Left lung (tissue), 14 donors: ENCODE results near the gene STT3A. TPM values are rescaled to one million over a fixed set of nuclear protein-coding genes. Genes with fewer than 3 reads are reported as not detected.

ENCODE experiments used
- ATAC-seq: fragments of 200-7000 bp; cut with Tn5 transposase; one replicate; pipeline ENCODE4 v1.9.1; 2020; ENCODE audit warnings: moderate library complexity
- DNase-seq, 4 donors: peaks; one replicate each; pipeline ENCODE4 v3.0.0-alpha.2; 2013 to 2020
- H3K27ac ChIP-seq, 2 donors: fragments of 200-600 bp; sonication (generic) in 1 of 2; one replicate each; pipeline versions ENCODE4 v1.5.0 to v1.8.0; 2020 to 2021
- H3K27me3 ChIP-seq, 2 donors: fragments of 200-600 bp; sonication (generic) in 1 of 2; one replicate each; pipeline versions ENCODE4 v1.5.0 to v1.8.0; 2020 to 2021
- H3K36me3 ChIP-seq, 2 donors: fragments of 200-600 bp; sonication (generic) in 1 of 2; one replicate each; pipeline versions ENCODE4 v1.5.0 to v1.8.0; 2020 to 2021
- H3K4me1 ChIP-seq, 2 donors: fragments of 200-600 bp; one replicate each; pipeline ENCODE4 v1.8.0; 2021
- H3K4me3 ChIP-seq, 2 donors: fragments of 200-600 bp; sonication (generic) in 1 of 2; one replicate each; pipeline versions ENCODE4 v1.5.0 to v1.8.0; 2020 to 2021; ENCODE audit warnings: mild to moderate bottlenecking in 1 of 2
- H3K9me3 ChIP-seq, 2 donors: fragments of 200-600 bp; sonication (generic) in 1 of 2; one replicate each; pipeline versions ENCODE4 v1.5.0 to v1.8.0; 2020 to 2021
- intact Hi-C, 2 donors: fragments of 100-400 bp; cut with DNase I; formaldehyde crosslinking; loops; one replicate each; pipeline versions ENCODE4 v1.11.2 to v1.14.2; 2022
- long read RNA-seq, 12 donors: library from polyadenylated mRNA in 2 of 12; unstranded in 2 of 12; transcript quantifications; one replicate each; pipeline ENCODE4 v2.0.0 and lab custom pipeline, GENCODE V29; 2019 to 2026
- polyA plus RNA-seq, 6 donors: library from polyadenylated mRNA; unstranded; fragments of 120-200 nt; gene quantifications; one replicate each; pipeline ENCODE4 v1.2.1, GENCODE V29; 2013; ENCODE audit not compliant: insufficient read length in 6 of 6
- total RNA-seq, 2 donors: library from RNA; stranded (reverse); fragmentation: NEBNext Ultra II Directional; extraction: Animal tissue kit (Norgen Biotek cat#: 25700); gene quantifications; one replicate each; pipeline ENCODE4 v1.2.1, GENCODE V29; 2021
- TF ChIP-seq, protein P1 (sequence below), 2 donors: fragments of 200-600 bp; sonication (generic) in 1 of 2; IDR thresholded peaks; one replicate each; pipeline versions ENCODE4 v1.5.0 to v1.8.0; 2021; ENCODE audit warnings: antibody characterized with exemption in 2 of 2
- donor health status: DM: no; HTN: yes; CAD: no.
- donor health status: DM: no; HTN: no; CAD: no.

STT3A gene
- 100 to 1,000 TPM; 153 to 200 TPM for total RNA-seq
- polyA plus RNA-seq = 100 to 1,000 TPM; 153 to 210 (median 192) TPM
- long read RNA-seq, donor 1, full-length matches to known transcripts = 36 of 180 reads
- long read RNA-seq, donor 1, partial matches to known transcripts = 144 of 180 reads
- long read RNA-seq, donor 1, other reads (novel, unspliced or antisense) = 0 of 180 reads
- long read RNA-seq, donor 2, full-length matches to known transcripts = 26 of 46 reads
- long read RNA-seq, donor 2, partial matches to known transcripts = 20 of 46 reads
- long read RNA-seq, donor 2, other reads (novel, unspliced or antisense) = 0 of 46 reads
- long read RNA-seq, donor 3, full-length matches to known transcripts = 24 of 24 reads
- long read RNA-seq, donor 3, partial matches to known transcripts = 0 of 24 reads
- long read RNA-seq, donor 3, other reads (novel, unspliced or antisense) = 0 of 24 reads
- long read RNA-seq, donor 4, full-length matches to known transcripts = 8 of 19 reads
- long read RNA-seq, donor 4, partial matches to known transcripts = 11 of 19 reads
- long read RNA-seq, donor 4, other reads (novel, unspliced or antisense) = 0 of 19 reads
- long read RNA-seq, donor 5, full-length matches to known transcripts = 30 of 39 reads
- long read RNA-seq, donor 5, partial matches to known transcripts = 9 of 39 reads
- long read RNA-seq, donor 5, other reads (novel, unspliced or antisense) = 0 of 39 reads
- long read RNA-seq, donor 6, full-length matches to known transcripts = 30 of 47 reads
- long read RNA-seq, donor 6, partial matches to known transcripts = 17 of 47 reads
- long read RNA-seq, donor 6, other reads (novel, unspliced or antisense) = 0 of 47 reads
- long read RNA-seq, donor 7, full-length matches to known transcripts = 31 of 31 reads
- long read RNA-seq, donor 7, partial matches to known transcripts = 0 of 31 reads
- long read RNA-seq, donor 7, other reads (novel, unspliced or antisense) = 0 of 31 reads
- long read RNA-seq, donor 8, full-length matches to known transcripts = 35 of 35 reads
- long read RNA-seq, donor 8, partial matches to known transcripts = 0 of 35 reads
- long read RNA-seq, donor 8, other reads (novel, unspliced or antisense) = 0 of 35 reads
- long read RNA-seq, donor 9 = 0 reads
- long read RNA-seq, donor 10, full-length matches to known transcripts = 10 of 15 reads
- long read RNA-seq, donor 10, partial matches to known transcripts = 5 of 15 reads
- long read RNA-seq, donor 10, other reads (novel, unspliced or antisense) = 0 of 15 reads
- long read RNA-seq, donor 11, full-length matches to known transcripts = 22 of 28 reads
- long read RNA-seq, donor 11, partial matches to known transcripts = 6 of 28 reads
- long read RNA-seq, donor 11, other reads (novel, unspliced or antisense) = 0 of 28 reads
- long read RNA-seq, donor 12, full-length matches to known transcripts = 34 of 40 reads
- long read RNA-seq, donor 12, partial matches to known transcripts = 6 of 40 reads
- long read RNA-seq, donor 12, other reads (novel, unspliced or antisense) = 0 of 40 reads

GRCh38 chr11:125592305-125593113 lies at the start of gene STT3A:
STT3A (plus strand) TSS chr11:125592852; CDS start chr11:125595916, 3,064 bp downstream.
- TF ChIP-seq, protein P1, sequence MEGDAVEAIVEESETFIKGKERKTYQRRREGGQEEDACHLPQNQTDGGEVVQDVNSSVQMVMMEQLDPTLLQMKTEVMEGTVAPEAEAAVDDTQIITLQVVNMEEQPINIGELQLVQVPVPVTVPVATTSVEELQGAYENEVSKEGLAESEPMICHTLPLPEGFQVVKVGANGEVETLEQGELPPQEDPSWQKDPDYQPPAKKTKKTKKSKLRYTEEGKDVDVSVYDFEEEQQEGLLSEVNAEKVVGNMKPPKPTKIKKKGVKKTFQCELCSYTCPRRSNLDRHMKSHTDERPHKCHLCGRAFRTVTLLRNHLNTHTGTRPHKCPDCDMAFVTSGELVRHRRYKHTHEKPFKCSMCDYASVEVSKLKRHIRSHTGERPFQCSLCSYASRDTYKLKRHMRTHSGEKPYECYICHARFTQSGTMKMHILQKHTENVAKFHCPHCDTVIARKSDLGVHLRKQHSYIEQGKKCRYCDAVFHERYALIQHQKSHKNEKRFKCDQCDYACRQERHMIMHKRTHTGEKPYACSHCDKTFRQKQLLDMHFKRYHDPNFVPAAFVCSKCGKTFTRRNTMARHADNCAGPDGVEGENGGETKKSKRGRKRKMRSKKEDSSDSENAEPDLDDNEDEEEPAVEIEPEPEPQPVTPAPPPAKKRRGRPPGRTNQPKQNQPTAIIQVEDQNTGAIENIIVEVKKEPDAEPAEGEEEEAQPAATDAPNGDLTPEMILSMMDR (IDR thresholded peaks at IDR 0.05) = no peak
- no peaks in the 10 kb centered on the region for H3K27me3 ChIP-seq
- intact Hi-C loops = no loop called here
- H3K36me3 ChIP-seq = peaks cover 0 to 15% of the 10 kb centered on the region in 2 donors
- peaks cover 5 to 35% of the 10 kb centered on the region in 2 donors for H3K4me1 ChIP-seq
- peak within 1 kb of the TSS; percentile 94 to 98 for H3K27ac ChIP-seq
- H3K4me3 ChIP-seq = peak within 1 kb of the TSS; percentile 69 to 95
- ATAC-seq (peak; percentile 97), DNase-seq (peak; percentile 99 to 100 (median 100))
- no peaks in the 10 kb centered on the region for H3K9me3 ChIP-seq

- no peaks in the 10 kb centered on the region for H3K36me3 ChIP-seq
- intact Hi-C loops = no loop called here
- no peaks in the 10 kb centered on the region for H3K27me3 ChIP-seq
- TF ChIP-seq, protein P1 (IDR thresholded peaks at IDR 0.05) = no peak
- no peak for ATAC-seq
- no peak for DNase-seq
- no peak overlapping the region for H3K27ac ChIP-seq
- H3K4me1 ChIP-seq = no peaks in the 10 kb centered on the region
- H3K4me3 ChIP-seq = no peak overlapping the region
- peaks cover 0 to 42% of the 10 kb centered on the region in 2 donors for H3K9me3 ChIP-seq
Measured at GRCh38 chr11:125550780-125551179, 41.9 kb upstream of the STT3A start.

DNA sequence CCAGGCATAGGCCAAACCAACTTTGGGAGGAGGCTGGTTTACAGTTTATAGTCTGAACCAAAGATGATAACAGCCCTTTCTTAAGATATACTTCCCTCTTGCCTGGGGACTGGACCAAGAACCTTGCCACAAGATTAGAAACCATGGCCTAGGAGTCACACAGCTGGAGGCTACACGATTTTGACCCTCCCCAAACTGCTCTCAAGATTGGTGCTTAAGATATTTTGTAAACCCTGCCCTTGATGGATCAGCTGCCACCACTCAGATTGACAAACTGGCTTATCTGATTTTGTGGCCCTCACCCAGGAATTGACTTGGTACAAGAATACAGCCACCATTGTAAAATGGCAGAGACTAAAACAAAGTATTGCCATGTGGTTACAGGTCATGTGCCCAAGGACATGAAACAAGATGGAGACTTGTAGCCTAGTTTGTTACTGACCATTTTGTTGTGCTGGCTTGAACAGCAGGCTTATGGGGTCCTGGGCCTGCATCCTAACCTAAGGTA lies 40.8 kb upstream of the STT3A start:
- TF ChIP-seq, protein P1 (IDR thresholded peaks at IDR 0.05) = no peak
- peaks cover 0 to 42% of the 10 kb centered on the region in 2 donors for H3K9me3 ChIP-seq
- DNase-seq (no peak), ATAC-seq (no peak)
- H3K36me3 ChIP-seq = no peaks in the 10 kb centered on the region
- H3K4me3 ChIP-seq = no peak overlapping the region
- intact Hi-C loops = no loop called here
- H3K4me1 ChIP-seq = no peaks in the 10 kb centered on the region
- no peak overlapping the region for H3K27ac ChIP-seq
- no peaks in the 10 kb centered on the region for H3K27me3 ChIP-seq

GRCh38 chr11:125552927-125553326 lies 39.7 kb upstream of the STT3A start:
- Histone ChIP-seq H3K4me1 (no peaks in the 10 kb centered on the region), H3K4me3 (no peak overlapping the region), H3K36me3 (no peaks in the 10 kb centered on the region), H3K27me3 (no peaks in the 10 kb centered on the region), H3K9me3 (peaks cover 0 to 42% of the 10 kb centered on the region in 2 donors), H3K27ac (no peak overlapping the region)
- no peak for ATAC-seq
- no peak for DNase-seq
- intact Hi-C loops = no loop called here
- TF ChIP-seq, protein P1 (IDR thresholded peaks at IDR 0.05) = no peak
